ENCODE data around the gene MKNK1.

DNA sequence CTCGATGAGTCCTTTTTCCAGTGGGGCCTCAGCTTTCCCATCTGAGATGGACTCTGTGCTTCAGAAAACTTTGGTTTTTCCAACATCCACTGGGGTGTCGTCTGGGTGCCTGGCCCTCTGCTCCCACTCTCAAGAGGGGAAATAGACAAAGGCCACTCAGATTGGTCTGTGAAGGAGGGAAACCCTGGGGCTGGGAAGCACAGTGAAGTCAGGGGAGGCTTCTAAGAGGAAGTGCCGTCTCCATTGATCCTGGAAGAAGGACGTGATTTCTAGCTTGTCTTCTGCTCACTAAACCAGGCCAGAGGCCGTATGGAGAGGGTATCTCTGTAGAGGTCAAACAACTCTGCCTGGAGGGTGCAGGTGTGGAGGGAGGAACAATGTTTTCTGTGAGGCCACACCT, 57.9 kb downstream of the MKNK1 start:
- TF ChIP-seq, protein P1, sequence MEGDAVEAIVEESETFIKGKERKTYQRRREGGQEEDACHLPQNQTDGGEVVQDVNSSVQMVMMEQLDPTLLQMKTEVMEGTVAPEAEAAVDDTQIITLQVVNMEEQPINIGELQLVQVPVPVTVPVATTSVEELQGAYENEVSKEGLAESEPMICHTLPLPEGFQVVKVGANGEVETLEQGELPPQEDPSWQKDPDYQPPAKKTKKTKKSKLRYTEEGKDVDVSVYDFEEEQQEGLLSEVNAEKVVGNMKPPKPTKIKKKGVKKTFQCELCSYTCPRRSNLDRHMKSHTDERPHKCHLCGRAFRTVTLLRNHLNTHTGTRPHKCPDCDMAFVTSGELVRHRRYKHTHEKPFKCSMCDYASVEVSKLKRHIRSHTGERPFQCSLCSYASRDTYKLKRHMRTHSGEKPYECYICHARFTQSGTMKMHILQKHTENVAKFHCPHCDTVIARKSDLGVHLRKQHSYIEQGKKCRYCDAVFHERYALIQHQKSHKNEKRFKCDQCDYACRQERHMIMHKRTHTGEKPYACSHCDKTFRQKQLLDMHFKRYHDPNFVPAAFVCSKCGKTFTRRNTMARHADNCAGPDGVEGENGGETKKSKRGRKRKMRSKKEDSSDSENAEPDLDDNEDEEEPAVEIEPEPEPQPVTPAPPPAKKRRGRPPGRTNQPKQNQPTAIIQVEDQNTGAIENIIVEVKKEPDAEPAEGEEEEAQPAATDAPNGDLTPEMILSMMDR (IDR thresholded peaks at IDR 0.05): no peak
- no peak for TF ChIP-seq POLR2AphosphoS5 (IDR thresholded peaks at IDR 0.05)

Data from suprapubic skin (tissue), 3 donors.